Stimulated activated CD4-positive, alpha-beta T cell treated with anti-CD3 and anti-CD28 coated beads, TNF-alpha, amount 100 ng/mL, for 1 hour (primary cell): ENCODE results near the gene PDZD7.
A peak's percentile ranks its signal among the peaks of the same experiment; 100 is the strongest.

Experiments used
- DNase-seq, 3 donors: peaks; one replicate each; pipeline ENCODE4 v3.0.0-alpha.2; 2020; ENCODE audit warnings: low read depth in 3 of 3, low spot score in 1 of 3

Gene PDZD7

GRCh38 chr10:101005361-101005760 lies 25.6 kb downstream of the PDZD7 start:
- no peak for DNase-seq

- DNase-seq, result no peak
Measured at GRCh38 chr10:101003639-101004206, 27.2 kb downstream of the PDZD7 start.

- DNase-seq, result no peak
Measured at GRCh38 chr10:101002456-101002855, 28.5 kb downstream of the PDZD7 start.

- no peak for DNase-seq
Measured at GRCh38 chr10:101001659-101002035, 29.3 kb downstream of the PDZD7 start.

- no peak for DNase-seq
Measured at GRCh38 chr10:101000915-101001658, 29.8 kb downstream of the PDZD7 start.

- no peak for DNase-seq
Measured at GRCh38 chr10:101000127-101000914, 30.6 kb downstream of the PDZD7 start.

- DNase-seq, result no peak
Measured at GRCh38 chr10:100999742-101000126, 31.2 kb downstream of the PDZD7 start, which contains the start of gene LZTS2. Gene LZTS2 (plus strand): TSS chr10:100999808. CDS start chr10:101002539, 2,731 bp downstream.

- peak; percentile 38 to 71 (median 52) for DNase-seq
Measured at GRCh38 chr10:100998991-100999741, 31.8 kb downstream of the PDZD7 start.

GRCh38 chr10:100998183-100998990 lies 32.5 kb downstream of the PDZD7 start:
- peak in 1 of 3 donors; percentile 45 for DNase-seq

GRCh38 chr10:100997360-100998182 lies 33.4 kb downstream of the PDZD7 start:
- DNase-seq, result peak in 2 of 3 donors; percentile 35 to 63

- peak in 1 of 3 donors; percentile 26 for DNase-seq
Measured at GRCh38 chr10:100996678-100997359, 34.1 kb downstream of the PDZD7 start.

GRCh38 chr10:100995181-100995580 lies 35.7 kb downstream of the PDZD7 start:
- DNase-seq, result no peak

- DNase-seq, result no peak
Measured at GRCh38 chr10:100993986-100994708, 36.8 kb downstream of the PDZD7 start.

- no peak for DNase-seq
Measured at GRCh38 chr10:100989088-100989487, 41.8 kb downstream of the PDZD7 start.

- DNase-seq, result no peak
Measured at GRCh38 chr10:100988166-100988565, 42.8 kb downstream of the PDZD7 start.

- no peak for DNase-seq
Measured at GRCh38 chr10:100987685-100988049, 43.3 kb downstream of the PDZD7 start.

GRCh38 chr10:100986952-100987684 lies 43.8 kb downstream of the PDZD7 start, which contains the start of the genes MRPL43 and TWNK:
Gene MRPL43 (minus strand): TSS chr10:100987497. CDS start chr10:100987443, 54 bp downstream.
Gene TWNK (plus strand): TSS chr10:100987543. CDS start chr10:100988211, 668 bp downstream.
- peak; percentile 55 to 76 (median 63) for DNase-seq

GRCh38 chr10:100986623-100986951 lies 44.3 kb downstream of the PDZD7 start:
- DNase-seq, result no peak
